Tibial nerve (tissue), 4 donors: ENCODE results near the gene TOM1L2. TPM values are rescaled to one million over a fixed set of nuclear protein-coding genes. Genes with fewer than 3 reads are reported as not detected.

Experiments used
- DNase-seq, 2 donors: peaks; one replicate each; pipeline ENCODE4 v3.0.0-alpha.2; 2019; ENCODE audit warnings: low spot score in 2 of 2
- H3K27ac ChIP-seq, 4 donors: fragments of 200-600 bp; sonication (generic) in 3 of 4; one replicate each; pipeline ENCODE4 v1.5.1; 2017 to 2019; ENCODE audit warnings: mild to moderate bottlenecking in 1 of 4
- H3K27me3 ChIP-seq, 2 donors: fragments of 200-600 bp; sonication (generic) in 1 of 2; one replicate each; pipeline versions ENCODE4 v1.5.1 to v1.6.0; 2017 to 2019
- H3K36me3 ChIP-seq, 3 donors: fragments of 200-600 bp; sonication (generic); one replicate each; pipeline ENCODE4 v1.5.1; 2018 to 2019
- H3K4me1 ChIP-seq, 4 donors: fragments of 200-600 bp; sonication (generic) in 3 of 4; one replicate each; pipeline ENCODE4 v1.5.1; 2017 to 2019
- H3K4me3 ChIP-seq, 4 donors: fragments of 200-600 bp; sonication (generic) in 3 of 4; one replicate each; pipeline ENCODE4 v1.5.1; 2017 to 2019; ENCODE audit warnings: mild to moderate bottlenecking in 1 of 4, moderate library complexity in 1 of 4
- H3K9me3 ChIP-seq, 4 donors: fragments of 200-600 bp; sonication (generic) in 3 of 4; one replicate each; pipeline ENCODE4 v1.5.1; 2017 to 2019
- EP300 ChIP-seq, 2 donors: sonication (generic); formaldehyde crosslinking; IDR thresholded peaks; one replicate each; pipeline ENCODE4 v1.6.1; 2017; ENCODE audit warnings: antibody characterized with exemption in 2 of 2, mild to moderate bottlenecking in 1 of 2
- POLR2A ChIP-seq, 2 donors: fragments of 450-650 bp; IDR thresholded peaks; one replicate each; pipeline ENCODE4 v1.6.1; 2017; ENCODE audit warnings: antibody characterized with exemption in 2 of 2, mild to moderate bottlenecking in 2 of 2, moderate library complexity in 2 of 2
- WGBS, 2 donors: methylation state at CpG; one replicate each; pipeline ENCODE4 v1.1.5; 2018; 5-methylcytosine and 5-hydroxymethylcytosine counted together
- total RNA-seq, 4 donors: library from RNA; depleted of rRNA; stranded (reverse); fragments of >200 nt; gene quantifications; one replicate each; pipeline ENCODE4 v1.1.0, GENCODE V29; 2016
- TF ChIP-seq, protein P1 (sequence below), 5 experiments: fragments of 200-600 bp in 3 of 5; fragments of 450-650 bp in 2 of 5; sonication (generic) in 3 of 5; IDR thresholded peaks; one replicate each; pipeline ENCODE4 v1.5.1; 2016 to 2019; ENCODE audit warnings: antibody characterized with exemption in 5 of 5, mild to moderate bottlenecking in 3 of 5, moderate library complexity in 2 of 5

The TOM1L2 gene
- total RNA-seq, 4 donors from 2014 or later: 83.4 to 109 (median 96.8) TPM

DNA sequence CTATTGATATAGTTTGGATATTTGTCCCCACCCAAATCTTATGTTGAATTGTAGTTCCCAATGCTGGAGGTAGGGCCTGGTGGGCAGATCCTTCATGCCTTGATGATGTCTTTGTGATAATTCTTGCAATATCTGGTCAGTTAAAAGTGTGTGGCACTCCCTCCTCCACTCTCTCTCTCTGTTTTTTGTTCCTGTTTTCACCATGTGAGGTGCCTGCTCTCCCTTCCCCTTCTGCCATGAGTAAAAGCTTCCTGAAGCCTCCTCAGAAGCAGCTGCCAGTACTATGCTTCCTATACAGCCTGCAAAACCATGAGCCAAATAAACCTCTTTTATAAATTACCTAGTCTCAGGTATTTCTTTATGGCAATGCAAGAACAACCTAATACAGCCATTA lies 47.3 kb downstream of the TOM1L2 start:
- Histone ChIP-seq H3K4me1 (peaks cover 7 to 100% (median 62%) of the 10 kb centered on the region in 4 donors), H3K36me3 (no peaks in the 10 kb centered on the region), H3K27ac (peak overlapping the region in 2 of 4 donors; percentile 83 to 93), H3K9me3 (no peaks in the 10 kb centered on the region), H3K27me3 (no peaks in the 10 kb centered on the region), H3K4me3 (no peak overlapping the region)
- TF ChIP-seq, protein P1, sequence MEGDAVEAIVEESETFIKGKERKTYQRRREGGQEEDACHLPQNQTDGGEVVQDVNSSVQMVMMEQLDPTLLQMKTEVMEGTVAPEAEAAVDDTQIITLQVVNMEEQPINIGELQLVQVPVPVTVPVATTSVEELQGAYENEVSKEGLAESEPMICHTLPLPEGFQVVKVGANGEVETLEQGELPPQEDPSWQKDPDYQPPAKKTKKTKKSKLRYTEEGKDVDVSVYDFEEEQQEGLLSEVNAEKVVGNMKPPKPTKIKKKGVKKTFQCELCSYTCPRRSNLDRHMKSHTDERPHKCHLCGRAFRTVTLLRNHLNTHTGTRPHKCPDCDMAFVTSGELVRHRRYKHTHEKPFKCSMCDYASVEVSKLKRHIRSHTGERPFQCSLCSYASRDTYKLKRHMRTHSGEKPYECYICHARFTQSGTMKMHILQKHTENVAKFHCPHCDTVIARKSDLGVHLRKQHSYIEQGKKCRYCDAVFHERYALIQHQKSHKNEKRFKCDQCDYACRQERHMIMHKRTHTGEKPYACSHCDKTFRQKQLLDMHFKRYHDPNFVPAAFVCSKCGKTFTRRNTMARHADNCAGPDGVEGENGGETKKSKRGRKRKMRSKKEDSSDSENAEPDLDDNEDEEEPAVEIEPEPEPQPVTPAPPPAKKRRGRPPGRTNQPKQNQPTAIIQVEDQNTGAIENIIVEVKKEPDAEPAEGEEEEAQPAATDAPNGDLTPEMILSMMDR (IDR thresholded peaks at IDR 0.05): no peak
- TF ChIP-seq POLR2A (IDR thresholded peaks at IDR 0.05) (no peak), EP300 (IDR thresholded peaks at IDR 0.05) (no peak)
- DNase-seq: no peak

DNA sequence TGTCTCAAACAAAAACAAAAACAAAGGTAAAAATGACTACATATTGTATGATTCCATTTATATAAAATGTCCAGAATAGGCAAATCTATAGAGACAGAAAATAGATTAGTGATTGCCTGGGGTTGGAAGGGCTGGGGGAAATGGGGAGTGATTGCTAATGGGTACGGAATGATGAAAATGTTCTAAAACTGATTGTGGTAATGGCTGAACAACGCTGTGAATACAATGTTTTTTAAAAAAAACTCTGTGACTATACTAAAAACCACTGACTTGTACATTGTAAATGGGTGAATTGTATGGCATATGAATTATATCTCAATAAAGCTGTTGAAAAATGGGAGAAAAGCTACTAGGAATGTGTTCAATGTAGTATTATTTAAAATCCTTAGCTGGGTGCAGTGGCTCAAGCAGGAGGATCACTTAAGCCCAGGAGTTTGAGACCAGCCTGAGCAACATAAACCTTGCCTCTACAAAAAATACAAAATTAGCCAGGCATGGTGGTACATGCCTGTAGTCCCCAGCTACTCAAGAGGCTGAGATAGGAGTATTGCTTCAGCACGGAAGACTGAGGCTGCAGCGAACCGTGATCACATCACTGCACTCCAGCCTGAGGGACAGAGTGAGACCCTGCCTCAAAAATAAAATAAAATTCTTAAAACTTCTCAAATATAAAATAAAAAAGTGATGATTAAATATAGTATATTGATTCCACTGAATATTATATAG lies 47.9 kb downstream of the TOM1L2 start:
- Histone ChIP-seq H3K4me1 (peaks cover 7 to 100% (median 61%) of the 10 kb centered on the region in 4 donors), H3K27ac (peak overlapping the region in 2 of 4 donors; percentile 83 to 93), H3K4me3 (no peak overlapping the region), H3K36me3 (no peaks in the 10 kb centered on the region), H3K9me3 (no peaks in the 10 kb centered on the region), H3K27me3 (no peaks in the 10 kb centered on the region)
- WGBS, 2 donors: 81% methylated on average over 5 of the region's 5 CpGs
- no peak for DNase-seq
- TF ChIP-seq POLR2A (IDR thresholded peaks at IDR 0.05): no peak
- no peak for TF ChIP-seq EP300 (IDR thresholded peaks at IDR 0.05)
- TF ChIP-seq, protein P1 (IDR thresholded peaks at IDR 0.05): no peak

DNA sequence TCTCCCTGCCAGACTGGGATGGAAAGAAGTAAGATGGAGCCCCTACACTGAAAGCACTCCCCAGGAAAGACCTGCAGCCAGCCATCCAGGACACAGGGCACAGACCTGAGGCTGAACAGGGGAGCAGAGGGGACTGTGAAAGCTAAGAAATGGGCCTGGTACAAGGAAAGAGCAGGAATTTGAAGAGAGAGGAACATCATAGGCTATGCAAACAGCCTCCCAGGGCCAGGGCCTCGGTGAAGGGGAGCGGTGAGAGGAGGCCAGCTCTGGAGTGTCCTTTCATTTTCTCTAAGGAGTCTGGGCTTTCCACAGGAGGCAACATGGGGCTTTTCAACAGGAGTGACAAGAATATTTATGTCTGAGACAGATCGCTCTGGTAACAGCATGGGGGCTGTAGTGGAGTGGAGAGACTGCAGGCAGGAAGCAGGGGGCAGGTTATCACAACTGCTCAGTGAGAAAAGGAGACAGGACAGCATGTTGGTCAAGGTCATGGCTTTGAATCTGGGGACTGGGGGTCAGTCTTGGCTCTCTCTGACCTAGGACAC lies 50.1 kb downstream of the TOM1L2 start:
- Histone ChIP-seq H3K4me3 (no peak overlapping the region), H3K27me3 (no peaks in the 10 kb centered on the region), H3K36me3 (no peaks in the 10 kb centered on the region), H3K27ac (peak overlapping the region; percentile 57 to 93 (median 72)), H3K9me3 (no peaks in the 10 kb centered on the region), H3K4me1 (peaks cover 0 to 89% (median 52%) of the 10 kb centered on the region in 4 donors)
- no peak for DNase-seq
- TF ChIP-seq EP300 (IDR thresholded peaks at IDR 0.05) (no peak), POLR2A (IDR thresholded peaks at IDR 0.05) (no peak)
- TF ChIP-seq, protein P1 (IDR thresholded peaks at IDR 0.05): no peak
- WGBS, 2 donors: 42 to 52% methylated on average over 3 of the region's 3 CpGs

DNA sequence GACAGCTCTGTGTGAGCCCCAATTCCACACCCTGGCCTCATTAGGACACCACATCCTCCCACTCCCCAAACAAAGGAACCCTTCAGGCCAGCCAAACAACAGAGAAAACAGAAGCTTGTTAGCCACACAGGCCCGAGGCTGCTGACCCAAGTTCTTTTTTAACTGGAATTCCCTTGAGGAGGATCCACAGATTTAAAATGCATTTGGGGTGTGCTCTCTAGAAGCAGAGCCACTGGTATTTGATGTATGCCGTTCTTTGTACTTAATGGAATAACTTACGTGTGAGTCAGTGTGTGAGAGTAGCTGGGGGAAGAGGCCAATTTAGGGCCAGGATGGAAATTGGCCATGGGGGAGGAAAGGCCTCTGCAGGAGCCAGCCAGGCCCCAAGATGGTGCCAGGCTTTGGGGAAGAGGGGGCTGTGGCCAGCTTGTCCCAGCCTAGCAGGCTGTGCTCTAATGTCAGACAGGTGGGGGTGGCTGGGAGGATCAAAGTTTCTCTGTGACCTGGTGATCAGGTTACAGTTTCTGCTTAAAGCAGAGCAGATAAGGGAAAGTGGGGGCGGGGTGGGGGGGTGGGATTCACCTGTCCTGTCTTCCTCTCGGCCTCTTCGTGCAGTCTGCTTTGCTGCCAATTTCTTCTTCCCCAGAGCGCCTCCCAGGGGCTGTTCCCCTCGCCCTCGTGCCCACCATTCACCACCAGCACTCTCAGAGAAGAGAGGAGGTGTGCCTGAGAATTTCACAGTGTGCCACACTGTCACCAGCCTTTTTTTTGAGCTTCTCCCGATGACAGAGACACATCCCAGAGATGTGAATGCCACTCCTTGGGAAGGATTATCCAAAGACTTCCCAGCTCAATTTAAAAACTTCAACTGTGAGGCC lies 50.8 kb downstream of the TOM1L2 start:
- H3K36me3 ChIP-seq: no peaks in the 10 kb centered on the region
- H3K4me3 ChIP-seq: no peak overlapping the region
- DNase-seq: no peak
- no peaks in the 10 kb centered on the region for H3K9me3 ChIP-seq
- TF ChIP-seq POLR2A (IDR thresholded peaks at IDR 0.05): no peak
- peak in 1 of 2 donors; percentile 57 for TF ChIP-seq EP300 (IDR thresholded peaks at IDR 0.05)
- 33 to 41% methylated on average over 9 to 10 of the region's 10 CpGs for WGBS, 2 donors
- no peaks in the 10 kb centered on the region for H3K27me3 ChIP-seq
- peaks cover 0 to 82% (median 49%) of the 10 kb centered on the region in 4 donors for H3K4me1 ChIP-seq
- H3K27ac ChIP-seq: peak overlapping the region; percentile 57 to 93 (median 72)

DNA sequence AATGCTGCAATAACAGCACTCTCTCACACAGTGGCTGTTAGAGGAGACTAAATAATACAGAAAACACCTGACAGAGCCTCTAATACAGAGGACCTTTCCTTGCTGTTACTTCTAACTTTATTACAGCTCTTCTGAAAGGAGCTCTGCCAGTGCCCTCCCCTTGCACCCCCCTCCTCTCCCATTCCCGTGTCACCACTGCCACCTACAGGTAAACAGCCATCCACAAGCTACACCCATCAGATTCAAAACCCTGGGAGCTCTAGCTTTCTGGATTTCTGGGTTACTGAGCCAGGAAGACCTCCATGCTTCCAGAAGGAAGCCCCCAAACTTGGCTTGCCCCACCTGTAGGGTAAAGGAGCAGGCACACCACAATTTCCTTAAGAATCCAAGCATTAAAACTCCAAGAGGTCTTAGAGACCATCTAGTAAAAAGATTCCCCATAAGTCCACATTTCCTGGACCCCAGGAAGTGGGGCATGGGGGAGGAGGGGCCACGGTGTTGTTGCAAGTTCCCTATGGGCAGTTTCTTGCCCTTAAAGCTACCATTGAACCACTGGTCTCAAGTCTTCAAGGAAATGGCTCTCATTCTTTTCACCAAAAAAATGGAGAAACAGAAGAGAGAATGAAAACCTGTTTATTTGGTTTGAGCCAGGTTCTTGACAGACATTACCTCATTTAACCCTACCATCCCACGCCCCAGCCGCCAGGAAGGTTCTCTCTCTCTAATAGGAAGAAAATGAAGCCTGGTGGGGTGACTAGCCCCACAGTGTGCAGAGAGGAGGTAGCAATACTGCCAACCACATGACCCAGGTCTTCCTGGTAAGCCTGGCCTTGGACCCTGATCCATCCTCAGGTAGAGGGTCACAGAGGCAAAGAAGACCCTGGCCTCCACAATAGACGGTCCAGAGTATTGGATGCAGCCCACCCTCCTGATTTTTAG lies 52.8 kb downstream of the TOM1L2 start:
- WGBS, 2 donors: 35 to 43% methylated on average over 5 of the region's 5 CpGs
- no peak overlapping the region for H3K4me3 ChIP-seq
- H3K9me3 ChIP-seq: no peaks in the 10 kb centered on the region
- H3K4me1 ChIP-seq: peaks cover 0 to 72% (median 44%) of the 10 kb centered on the region in 4 donors
- no peaks in the 10 kb centered on the region for H3K36me3 ChIP-seq
- H3K27ac ChIP-seq: peak overlapping the region; percentile 28 to 93 (median 68)
- H3K27me3 ChIP-seq: no peaks in the 10 kb centered on the region
- TF ChIP-seq EP300 (IDR thresholded peaks at IDR 0.05) (no peak), POLR2A (IDR thresholded peaks at IDR 0.05) (no peak)
- TF ChIP-seq, protein P1 (IDR thresholded peaks at IDR 0.05): peak; percentile 68 to 83 (median 76)
- peak; percentile 54 to 85 for DNase-seq
